OCI-LY1 (cell line): ENCODE results near the gene NFIA.

ENCODE experiments used
- H2AFZ ChIP-seq: fragments of 200-600 bp; sonication (generic), shearing (Covaris generic); 2 replicates; pipeline ENCODE4 v1.6.0; 2014; ENCODE audit warnings: antibody characterized with exemption, mild to moderate bottlenecking, low read length
- H3F3A ChIP-seq: fragments of 200-600 bp; sonication (generic), shearing (Covaris generic); 2 replicates; pipeline ENCODE4 v1.6.0; 2014; ENCODE audit warnings: mild to moderate bottlenecking, antibody characterized with exemption, low read length, moderate library complexity; ENCODE audit not compliant: insufficient read depth
- H3K27ac ChIP-seq: fragments of 200-600 bp; sonication (generic); 2 replicates; pipeline ENCODE4 v1.5.1; 2014; ENCODE audit warnings: low read length, mixed run types, mild to moderate bottlenecking, low read depth; ENCODE audit not compliant: poor library complexity, severe bottlenecking
- H3K27me3 ChIP-seq: fragments of 200-600 bp; sonication (generic); 2 replicates; pipeline ENCODE4 v1.6.0; 2014; ENCODE audit warnings: antibody characterized with exemption, mild to moderate bottlenecking, low read length, moderate library complexity; ENCODE audit not compliant: insufficient read depth
- H3K36me3 ChIP-seq: fragments of 200-600 bp; sonication (generic); 2 replicates; pipeline ENCODE4 v1.6.1; 2014; ENCODE audit warnings: mild to moderate bottlenecking, antibody characterized with exemption, low read length, moderate library complexity, mixed read lengths; ENCODE audit not compliant: insufficient read depth
- H3K4me1 ChIP-seq: fragments of 200-600 bp; sonication (generic); 2 replicates; pipeline ENCODE4 v1.5.1; 2014; ENCODE audit warnings: mild to moderate bottlenecking, low read length, moderate library complexity; ENCODE audit not compliant: insufficient read depth, severe bottlenecking
- H3K4me2 ChIP-seq: fragments of 200-600 bp; sonication (generic), shearing (Covaris generic); 2 replicates; pipeline ENCODE4 v1.6.1; 2014; ENCODE audit warnings: low read length
- H3K4me3 ChIP-seq: fragments of 200-600 bp; sonication (generic); 2 replicates; pipeline ENCODE4 v1.5.1; 2014; ENCODE audit warnings: low read length, low read depth, mild to moderate bottlenecking, mixed read lengths; ENCODE audit not compliant: poor library complexity, severe bottlenecking
- H3K79me2 ChIP-seq: fragments of 200-600 bp; shearing (Covaris generic); 2 replicates; pipeline ENCODE4 v1.6.1; 2016; ENCODE audit warnings: mixed run types, low read length, mixed read lengths; ENCODE audit not compliant: insufficient read depth
- H3K9ac ChIP-seq: fragments of 200-600 bp; sonication (generic), shearing (Covaris generic); 2 replicates; pipeline ENCODE4 v1.6.1; 2014; ENCODE audit warnings: mild to moderate bottlenecking, low read length, mixed read lengths
- H3K9me2 ChIP-seq: fragments of 200-600 bp; sonication (generic), shearing (Covaris generic); 2 replicates; pipeline ENCODE4 v1.6.1; 2014; ENCODE audit warnings: low read depth, mild to moderate bottlenecking, low read length, mixed read lengths
- H3K9me3 ChIP-seq: fragments of 200-600 bp; shearing (Covaris generic); 2 replicates; pipeline ENCODE4 v1.6.1; 2014; ENCODE audit warnings: low read length, mixed read lengths
- H4K20me1 ChIP-seq: fragments of 200-600 bp; sonication (generic), shearing (Covaris generic); 2 replicates; pipeline ENCODE4 v1.6.0; 2016; ENCODE audit warnings: mild to moderate bottlenecking, low read length; ENCODE audit not compliant: insufficient read depth
- CTCF ChIP-seq: fragments of 200-600 bp; sonication (generic), shearing (Covaris generic); IDR thresholded peaks from 2 replicates; pipeline ENCODE4 v1.5.1; 2017; ENCODE audit warnings: mild to moderate bottlenecking, antibody characterized with exemption, low read length, moderate library complexity, mixed read lengths
- EZH2 ChIP-seq: fragments of 200-600 bp; sonication (generic), shearing (Covaris generic); IDR thresholded peaks from 2 replicates; pipeline ENCODE4 v1.8.0; 2017; ENCODE audit warnings: borderline replicate concordance, mixed run types, mild to moderate bottlenecking, antibody characterized with exemption, low read length, moderate library complexity, mixed read lengths

NFIA gene

DNA sequence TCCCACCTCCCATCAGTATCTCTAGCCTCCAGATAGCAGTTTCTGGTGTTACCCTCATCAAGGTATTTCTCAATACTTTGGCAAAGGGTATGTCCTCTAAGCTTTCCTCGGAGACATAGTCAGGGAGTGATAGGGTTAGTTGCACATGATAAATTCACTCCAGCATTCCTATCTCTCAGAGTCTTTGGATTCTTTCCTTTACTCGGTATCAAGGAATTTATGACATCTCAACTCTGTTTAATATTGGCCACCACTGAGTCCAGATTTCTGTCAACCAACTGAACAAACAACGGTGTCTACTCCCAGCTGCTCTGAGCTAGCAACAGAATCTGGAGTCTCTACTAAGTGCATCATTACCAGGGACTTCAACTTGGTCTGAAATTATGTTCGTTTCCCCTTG, 409.1 kb downstream of the NFIA start:
- no peak overlapping the region for H3K4me3 ChIP-seq
- H3K9me3 ChIP-seq, result no peaks in the 10 kb centered on the region
- H3K79me2 ChIP-seq, result no peaks in the 10 kb centered on the region
- TF ChIP-seq EZH2 (no peak), CTCF (no peak)
- H3K4me2 ChIP-seq, result no peak overlapping the region
- no peaks in the 10 kb centered on the region for H3K9me2 ChIP-seq
- H3K4me1 ChIP-seq, result no peaks in the 10 kb centered on the region
- H3K27ac ChIP-seq, result no peak overlapping the region
- H3K36me3 ChIP-seq, result no peaks in the 10 kb centered on the region
- H2AFZ ChIP-seq, result no peak overlapping the region
- no peak overlapping the region for H3K9ac ChIP-seq
- H3F3A ChIP-seq, result no peaks in the 10 kb centered on the region
- H3K27me3 ChIP-seq, result no peaks in the 10 kb centered on the region
- no peaks in the 10 kb centered on the region for H4K20me1 ChIP-seq

DNA sequence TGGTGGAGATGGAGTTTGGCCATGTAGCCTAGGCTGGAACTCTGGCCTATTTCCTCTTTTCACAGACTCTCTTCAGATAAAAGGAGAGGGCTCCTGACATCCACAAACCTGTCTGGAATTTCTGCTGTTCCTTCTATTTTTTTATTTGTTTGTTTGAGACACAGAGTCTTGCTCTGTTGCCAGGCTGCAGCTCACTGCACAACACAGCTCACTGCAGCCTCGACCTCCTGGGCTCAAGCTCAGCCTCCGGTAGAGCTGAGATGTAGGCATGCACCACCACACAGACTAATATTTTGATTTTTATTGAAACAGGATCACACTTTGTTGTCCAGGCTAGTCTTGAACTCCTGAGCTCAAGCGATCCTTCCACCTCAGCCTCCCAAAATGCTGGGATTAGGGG, 411.6 kb downstream of the NFIA start:
- Histone ChIP-seq H4K20me1 (no peaks in the 10 kb centered on the region), H3F3A (no peaks in the 10 kb centered on the region), H3K4me2 (no peak overlapping the region), H3K27me3 (no peaks in the 10 kb centered on the region), H3K4me3 (no peak overlapping the region), H3K79me2 (no peaks in the 10 kb centered on the region), H2AFZ (no peak overlapping the region), H3K9me2 (no peaks in the 10 kb centered on the region), H3K4me1 (no peaks in the 10 kb centered on the region), H3K9ac (no peak overlapping the region), H3K9me3 (no peaks in the 10 kb centered on the region), H3K27ac (no peak overlapping the region), H3K36me3 (no peaks in the 10 kb centered on the region)
- TF ChIP-seq CTCF (no peak), EZH2 (no peak)

DNA sequence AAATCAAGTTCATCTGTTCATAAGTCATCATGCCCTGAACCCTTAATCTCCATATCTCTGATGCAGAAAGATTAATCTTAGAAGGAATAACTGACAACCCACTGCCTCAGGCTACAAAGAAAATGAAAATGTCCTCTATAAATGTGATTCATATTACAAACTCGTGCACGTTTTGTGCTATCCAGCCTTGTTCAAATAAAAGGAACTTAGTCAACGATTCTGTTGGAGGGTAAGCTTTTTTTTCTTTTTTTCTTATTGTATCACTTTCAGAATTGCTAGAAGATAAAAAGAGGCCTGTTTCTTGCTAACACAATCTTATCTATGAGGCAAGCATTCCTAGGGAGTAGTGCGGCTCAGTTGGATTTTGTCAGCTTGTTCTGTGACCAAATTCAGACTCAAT, 414.1 kb downstream of the NFIA start:
- Histone ChIP-seq H3K9me2 (no peaks in the 10 kb centered on the region), H3K4me3 (no peak overlapping the region), H3K9me3 (no peaks in the 10 kb centered on the region), H3K9ac (no peak overlapping the region), H4K20me1 (no peaks in the 10 kb centered on the region), H3K27ac (no peak overlapping the region), H2AFZ (no peak overlapping the region), H3K4me1 (no peaks in the 10 kb centered on the region), H3K36me3 (no peaks in the 10 kb centered on the region), H3K27me3 (no peaks in the 10 kb centered on the region), H3K4me2 (no peak overlapping the region), H3K79me2 (no peaks in the 10 kb centered on the region), H3F3A (no peaks in the 10 kb centered on the region)
- TF ChIP-seq EZH2 (no peak), CTCF (no peak)
